ENCODE data around the gene PCDH9. TPM values are rescaled to one million over a fixed set of nuclear protein-coding genes. Genes with fewer than 3 reads are reported as not detected.

Gene PCDH9
- total RNA-seq, 1 experiment from 2014 or later, result 4.2 TPM

GRCh38 chr13:66778461-66778860 lies 451.7 kb downstream of the PCDH9 start:
- Histone ChIP-seq H3K27me3 (ENCODE audit: control insufficient read depth, insufficient read depth, low read length) (no peaks in the 10 kb centered on the region), H3K36me3 (ENCODE audit: control insufficient read depth, insufficient read depth, low read length) (no peaks in the 10 kb centered on the region), H3K4me1 (ENCODE audit: control insufficient read depth, insufficient read depth, low read length) (no peaks in the 10 kb centered on the region), H3K9me3 (ENCODE audit: control insufficient read depth, insufficient read depth, low read depth, low read length) (no peaks in the 10 kb centered on the region), H3K4me3 (ENCODE audit: low read depth in 2 of 2, low read length in 2 of 2) (no peak overlapping the region), H3K27ac (ENCODE audit: low read length) (no peak overlapping the region)
- in situ Hi-C loops (cut with HindIII; ENCODE audit: low pct_unique_long_range_greater_than_20kb, low sequenced_read_pairs) (no loop called here), intact Hi-C loops (cut with micrococcal nuclease; ENCODE audit: unreplicated experiment) (no loop called here)
- ChIA-PET CTCF (no interaction called here), POLR2A (no interaction called here)
- BruUV-seq (replicated peaks), result no TSS peak
- no peak for TF ChIP-seq TCF7L2 (IDR thresholded peaks at IDR 0.05; ENCODE audit: low read depth, low read length)
- no peak for TF ChIP-seq POLR2AphosphoS5 (IDR thresholded peaks at IDR 0.05; ENCODE audit: low read depth, low read length)
- no peak for TF ChIP-seq SIN3A (IDR thresholded peaks at IDR 0.05; ENCODE audit: borderline replicate concordance, insufficient read depth, low read depth, low read length)
- TF ChIP-seq REST (IDR thresholded peaks at IDR 0.05; ENCODE audit: insufficient read depth in 1 of 2, low read depth in 2 of 2, low read length in 1 of 2), result no peak
- no peak for TF ChIP-seq CTCF (IDR thresholded peaks at IDR 0.05)
- DNase-seq (ENCODE audit: low read depth, low spot score) (no peak), ATAC-seq (no peak)

- H3K27ac ChIP-seq (ENCODE audit: low read length), result no peak overlapping the region
- ChIA-PET CTCF (no interaction called here), POLR2A (no interaction called here)
- DNase-seq (ENCODE audit: low read depth, low spot score) (no peak), ATAC-seq (no peak)
- intact Hi-C loops (cut with micrococcal nuclease; ENCODE audit: unreplicated experiment) (no loop called here), in situ Hi-C loops (cut with HindIII; ENCODE audit: low pct_unique_long_range_greater_than_20kb, low sequenced_read_pairs) (no loop called here)
- H3K27me3 ChIP-seq (ENCODE audit: control insufficient read depth, insufficient read depth, low read length), result no peaks in the 10 kb centered on the region
- no TSS peak for BruUV-seq (replicated peaks)
- H3K4me1 ChIP-seq (ENCODE audit: control insufficient read depth, insufficient read depth, low read length), result no peaks in the 10 kb centered on the region
- H3K9me3 ChIP-seq (ENCODE audit: control insufficient read depth, insufficient read depth, low read depth, low read length), result no peaks in the 10 kb centered on the region
- H3K4me3 ChIP-seq (ENCODE audit: low read depth in 2 of 2, low read length in 2 of 2), result no peak overlapping the region
- no peaks in the 10 kb centered on the region for H3K36me3 ChIP-seq (ENCODE audit: control insufficient read depth, insufficient read depth, low read length)
- TF ChIP-seq CTCF (IDR thresholded peaks at IDR 0.05) (no peak), TCF7L2 (IDR thresholded peaks at IDR 0.05; ENCODE audit: low read depth, low read length) (no peak), SIN3A (IDR thresholded peaks at IDR 0.05; ENCODE audit: borderline replicate concordance, insufficient read depth, low read depth, low read length) (no peak), POLR2AphosphoS5 (IDR thresholded peaks at IDR 0.05; ENCODE audit: low read depth, low read length) (no peak), REST (IDR thresholded peaks at IDR 0.05; ENCODE audit: insufficient read depth in 1 of 2, low read depth in 2 of 2, low read length in 1 of 2) (no peak)
Observed at GRCh38 chr13:66775196-66775595, 454.9 kb downstream of the PCDH9 start.
